WTC11 (cell line): ENCODE results near the gene TTN. TPM values are rescaled to one million over a fixed set of nuclear protein-coding genes. Genes with fewer than 3 reads are reported as not detected.

ENCODE experiments used
- ATAC-seq: fragments of 200-7000 bp; cut with Tn5 transposase; 2 replicates; pipeline ENCODE4 v1.10.0; 2021; ENCODE audit warnings: mild to moderate bottlenecking, moderate library complexity
- Bru-seq: library from RNA; stranded (reverse); fragments of 400-500 nt; gene quantifications from one replicate; lab custom pipeline; 2021; lab: Mats Ljungman, UMichigan
- CTCF ChIA-PET: fragments of 300-600 bp; sonication (Branson Sonifier 250); formaldehyde crosslinking; loops from one replicate; lab custom pipeline; 2021; ENCODE audit warnings: antibody characterized with exemption; lab: Charles Lee
- POLR2A ChIA-PET: fragments of 350-600 bp; sonication (Branson Sonifier 250); formaldehyde crosslinking; loops from one replicate; lab custom pipeline; 2021; ENCODE audit warnings: antibody characterized with exemption; lab: Charles Lee
- DNase-seq: peaks from one replicate; pipeline ENCODE4 v3.0.0; 2021; ENCODE audit warnings: low spot score
- H3K27ac Mint-ChIP-seq: 2 replicates; pipeline ENCODE4 v1.8.0; 2021; ENCODE audit warnings: mixed read lengths
- H3K27me3 Mint-ChIP-seq: 2 replicates; pipeline ENCODE4 v1.8.0; 2021; ENCODE audit warnings: low read depth, mild to moderate bottlenecking, moderate library complexity, mixed read lengths
- H3K36me3 Mint-ChIP-seq: 2 replicates; pipeline ENCODE4 v1.8.0; 2021; ENCODE audit warnings: mixed read lengths
- H3K4me1 Mint-ChIP-seq: 2 replicates; pipeline ENCODE4 v1.8.0; 2022; ENCODE audit warnings: mixed read lengths
- H3K4me3 Mint-ChIP-seq: 2 replicates; pipeline ENCODE4 v1.8.0; 2021; ENCODE audit warnings: mild to moderate bottlenecking, moderate library complexity, mixed read lengths
- H3K9me3 Mint-ChIP-seq: 2 replicates; pipeline ENCODE4 v1.8.0; 2021; ENCODE audit warnings: mixed read lengths
- ATF1 ChIP-seq: sonication (generic); formaldehyde crosslinking; IDR thresholded peaks from 2 replicates; pipeline ENCODE4 v1.8.1; 2023; ENCODE audit warnings: mild to moderate bottlenecking, moderate library complexity, missing genetic modification reagents
- ATF2 ChIP-seq: sonication (generic); formaldehyde crosslinking; IDR thresholded peaks from 2 replicates; pipeline ENCODE4 v1.8.1; 2022; ENCODE audit warnings: low read depth, missing genetic modification reagents, borderline replicate concordance
- CBFB ChIP-seq: sonication (generic); formaldehyde crosslinking; IDR thresholded peaks from 2 replicates; pipeline ENCODE4 v1.8.1; 2022; ENCODE audit warnings: mild to moderate bottlenecking, low read depth, missing genetic modification reagents
- GABPB1 ChIP-seq: sonication (generic); formaldehyde crosslinking; IDR thresholded peaks from 2 replicates; pipeline ENCODE4 v1.8.1; 2023; ENCODE audit warnings: mild to moderate bottlenecking, missing genetic modification reagents
- GRHL2 ChIP-seq: fragments of 250-450 bp; sonication (Bioruptor Pico); IDR thresholded peaks from 2 replicates; pipeline ENCODE4 v1.8.0; 2022; ENCODE audit warnings: mild to moderate bottlenecking, moderate library complexity; ENCODE audit not compliant: insufficient replicate concordance, severe bottlenecking
- GTF2I ChIP-seq: fragments of 250-450 bp; sonication (Bioruptor Pico); conservative IDR thresholded peaks from 2 replicates; pipeline ENCODE4 v1.4.0; 2021; ENCODE audit warnings: mild to moderate bottlenecking
- JAZF1 ChIP-seq: fragments of 250-450 bp; sonication (Bioruptor Pico); IDR thresholded peaks from 2 replicates; pipeline ENCODE4 v1.9.0; 2021; ENCODE audit warnings: moderate library complexity, mild to moderate bottlenecking, inconsistent platforms
- MYBL2 ChIP-seq: sonication (generic); formaldehyde crosslinking; IDR thresholded peaks from 2 replicates; pipeline ENCODE4 v1.8.1; 2023; ENCODE audit warnings: mild to moderate bottlenecking, moderate library complexity, missing genetic modification reagents
- NR2C2 ChIP-seq: sonication (generic); formaldehyde crosslinking; IDR thresholded peaks from 2 replicates; pipeline ENCODE4 v1.8.0; 2022; ENCODE audit warnings: mild to moderate bottlenecking, missing genetic modification reagents
- SMAD3 ChIP-seq: sonication (generic); formaldehyde crosslinking; IDR thresholded peaks from 2 replicates; pipeline ENCODE4 v1.8.0; 2022; ENCODE audit warnings: missing genetic modification reagents, mild to moderate bottlenecking, borderline replicate concordance
- ZNF263 ChIP-seq: sonication (generic); formaldehyde crosslinking; IDR thresholded peaks from 2 replicates; pipeline ENCODE4 v1.8.1; 2022; ENCODE audit warnings: low read depth, mild to moderate bottlenecking, moderate library complexity, missing genetic modification reagents
- ZNF317 ChIP-seq: sonication (generic); formaldehyde crosslinking; IDR thresholded peaks from 2 replicates; pipeline ENCODE4 v1.8.1; 2023; ENCODE audit warnings: low read depth, mild to moderate bottlenecking, moderate library complexity, missing genetic modification reagents, borderline replicate concordance
- ZSCAN18 ChIP-seq: fragments of 250-450 bp; sonication (Bioruptor Pico); IDR thresholded peaks from 2 replicates; pipeline ENCODE4 v2.1.2; 2022; ENCODE audit warnings: mild to moderate bottlenecking, moderate library complexity
- long read RNA-seq, 3 experiments: library from RNA in 1 of 3; library from capped mRNA in 1 of 3; library from polyadenylated mRNA in 1 of 3; unstranded in 2 of 3; stranded (forward) in 1 of 3; transcript quantifications; one replicate each; pipeline ENCODE4 v2.0.0, GENCODE V29; 2021
- total RNA-seq: library from RNA; stranded (reverse); gene quantifications from 3 replicates; pipeline ENCODE4 v1.2.3, GENCODE V29; 2021
- TF ChIP-seq, protein P1 (sequence below): sonication (generic); formaldehyde crosslinking; IDR thresholded peaks from 2 replicates; pipeline ENCODE4 v1.8.1; 2023; ENCODE audit warnings: mild to moderate bottlenecking, missing genetic modification reagents, moderate library complexity
- TF ChIP-seq, protein P2 (sequence below): fragments of 250-450 bp; sonication (Bioruptor Pico); IDR thresholded peaks from 2 replicates; pipeline ENCODE4 v1.9.0; 2021; ENCODE audit warnings: mild to moderate bottlenecking, borderline replicate concordance
- TF ChIP-seq, protein P3 (sequence below): sonication (generic); formaldehyde crosslinking; IDR thresholded peaks from 2 replicates; pipeline ENCODE4 v1.8.0; 2023; ENCODE audit warnings: missing genetic modification reagents, mild to moderate bottlenecking, borderline replicate concordance
- TF ChIP-seq, protein P4 (sequence below): sonication (generic); formaldehyde crosslinking; IDR thresholded peaks from 2 replicates; pipeline ENCODE4 v1.8.0; 2023; ENCODE audit warnings: missing genetic modification reagents
- TF ChIP-seq, protein P5 (sequence below): sonication (generic); formaldehyde crosslinking; IDR thresholded peaks from 2 replicates; pipeline ENCODE4 v1.8.1; 2023; ENCODE audit warnings: mild to moderate bottlenecking, moderate library complexity, missing genetic modification reagents

Gene TTN
- total RNA-seq, result 4.5 to 6.3 TPM (median 4.7 TPM) in 3 replicates
- percentile 62 among the genes with signal in this experiment for Bru-seq, nascent RNA
- long read RNA-seq, experiment 1, partial matches to known transcripts, result 11 of 13 reads
- long read RNA-seq, experiment 1, other reads (novel, unspliced or antisense), result 2 of 13 reads
- long read RNA-seq, experiment 2, partial matches to known transcripts, result 5 of 9 reads
- long read RNA-seq, experiment 2, other reads (novel, unspliced or antisense), result 4 of 9 reads
- long read RNA-seq, experiment 3, result 0 reads

GRCh38 chr2:178807227-178808008 lies at the start of gene TTN:
TSS of gene TTN (minus strand) at chr2:178807423. CDS start at chr2:178804642, 2,781 bp downstream.
- H3K4me3 Mint-ChIP-seq, result no peak within 1 kb of the TSS
- TF ChIP-seq ATF2 (CRISPR knock-in tag) (no peak), ZNF263 (no peak), GRHL2 (CRISPR knock-in tag) (no peak), ZSCAN18 (CRISPR knock-in tag) (no peak), ATF1 (no peak), SMAD3 (no peak), CBFB (no peak), ZNF317 (no peak), JAZF1 (no peak)
- TF ChIP-seq, protein P1, sequence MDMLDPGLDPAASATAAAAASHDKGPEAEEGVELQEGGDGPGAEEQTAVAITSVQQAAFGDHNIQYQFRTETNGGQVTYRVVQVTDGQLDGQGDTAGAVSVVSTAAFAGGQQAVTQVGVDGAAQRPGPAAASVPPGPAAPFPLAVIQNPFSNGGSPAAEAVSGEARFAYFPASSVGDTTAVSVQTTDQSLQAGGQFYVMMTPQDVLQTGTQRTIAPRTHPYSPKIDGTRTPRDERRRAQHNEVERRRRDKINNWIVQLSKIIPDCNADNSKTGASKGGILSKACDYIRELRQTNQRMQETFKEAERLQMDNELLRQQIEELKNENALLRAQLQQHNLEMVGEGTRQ (CRISPR knock-in tag), result no peak
- TF ChIP-seq, protein P2, sequence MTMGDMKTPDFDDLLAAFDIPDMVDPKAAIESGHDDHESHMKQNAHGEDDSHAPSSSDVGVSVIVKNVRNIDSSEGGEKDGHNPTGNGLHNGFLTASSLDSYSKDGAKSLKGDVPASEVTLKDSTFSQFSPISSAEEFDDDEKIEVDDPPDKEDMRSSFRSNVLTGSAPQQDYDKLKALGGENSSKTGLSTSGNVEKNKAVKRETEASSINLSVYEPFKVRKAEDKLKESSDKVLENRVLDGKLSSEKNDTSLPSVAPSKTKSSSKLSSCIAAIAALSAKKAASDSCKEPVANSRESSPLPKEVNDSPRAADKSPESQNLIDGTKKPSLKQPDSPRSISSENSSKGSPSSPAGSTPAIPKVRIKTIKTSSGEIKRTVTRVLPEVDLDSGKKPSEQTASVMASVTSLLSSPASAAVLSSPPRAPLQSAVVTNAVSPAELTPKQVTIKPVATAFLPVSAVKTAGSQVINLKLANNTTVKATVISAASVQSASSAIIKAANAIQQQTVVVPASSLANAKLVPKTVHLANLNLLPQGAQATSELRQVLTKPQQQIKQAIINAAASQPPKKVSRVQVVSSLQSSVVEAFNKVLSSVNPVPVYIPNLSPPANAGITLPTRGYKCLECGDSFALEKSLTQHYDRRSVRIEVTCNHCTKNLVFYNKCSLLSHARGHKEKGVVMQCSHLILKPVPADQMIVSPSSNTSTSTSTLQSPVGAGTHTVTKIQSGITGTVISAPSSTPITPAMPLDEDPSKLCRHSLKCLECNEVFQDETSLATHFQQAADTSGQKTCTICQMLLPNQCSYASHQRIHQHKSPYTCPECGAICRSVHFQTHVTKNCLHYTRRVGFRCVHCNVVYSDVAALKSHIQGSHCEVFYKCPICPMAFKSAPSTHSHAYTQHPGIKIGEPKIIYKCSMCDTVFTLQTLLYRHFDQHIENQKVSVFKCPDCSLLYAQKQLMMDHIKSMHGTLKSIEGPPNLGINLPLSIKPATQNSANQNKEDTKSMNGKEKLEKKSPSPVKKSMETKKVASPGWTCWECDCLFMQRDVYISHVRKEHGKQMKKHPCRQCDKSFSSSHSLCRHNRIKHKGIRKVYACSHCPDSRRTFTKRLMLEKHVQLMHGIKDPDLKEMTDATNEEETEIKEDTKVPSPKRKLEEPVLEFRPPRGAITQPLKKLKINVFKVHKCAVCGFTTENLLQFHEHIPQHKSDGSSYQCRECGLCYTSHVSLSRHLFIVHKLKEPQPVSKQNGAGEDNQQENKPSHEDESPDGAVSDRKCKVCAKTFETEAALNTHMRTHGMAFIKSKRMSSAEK, result no peak
- ATAC-seq (peak; percentile 53), DNase-seq (no peak)
- no peak within 1 kb of the TSS for H3K27ac Mint-ChIP-seq
- H3K36me3 Mint-ChIP-seq, result no peaks in the 10 kb centered on the region
- ChIA-PET CTCF (no interaction called here), POLR2A (no interaction called here)
- H3K27me3 Mint-ChIP-seq, result no peaks in the 10 kb centered on the region
- H3K9me3 Mint-ChIP-seq, result no peaks in the 10 kb centered on the region
- no peaks in the 10 kb centered on the region for H3K4me1 Mint-ChIP-seq

GRCh38 chr2:178855151-178855550 lies 47.9 kb upstream of the TTN start:
- no peaks in the 10 kb centered on the region for H3K4me1 Mint-ChIP-seq
- CTCF ChIA-PET, result no interaction called here
- no peak overlapping the region for H3K27ac Mint-ChIP-seq
- TF ChIP-seq, protein P3, sequence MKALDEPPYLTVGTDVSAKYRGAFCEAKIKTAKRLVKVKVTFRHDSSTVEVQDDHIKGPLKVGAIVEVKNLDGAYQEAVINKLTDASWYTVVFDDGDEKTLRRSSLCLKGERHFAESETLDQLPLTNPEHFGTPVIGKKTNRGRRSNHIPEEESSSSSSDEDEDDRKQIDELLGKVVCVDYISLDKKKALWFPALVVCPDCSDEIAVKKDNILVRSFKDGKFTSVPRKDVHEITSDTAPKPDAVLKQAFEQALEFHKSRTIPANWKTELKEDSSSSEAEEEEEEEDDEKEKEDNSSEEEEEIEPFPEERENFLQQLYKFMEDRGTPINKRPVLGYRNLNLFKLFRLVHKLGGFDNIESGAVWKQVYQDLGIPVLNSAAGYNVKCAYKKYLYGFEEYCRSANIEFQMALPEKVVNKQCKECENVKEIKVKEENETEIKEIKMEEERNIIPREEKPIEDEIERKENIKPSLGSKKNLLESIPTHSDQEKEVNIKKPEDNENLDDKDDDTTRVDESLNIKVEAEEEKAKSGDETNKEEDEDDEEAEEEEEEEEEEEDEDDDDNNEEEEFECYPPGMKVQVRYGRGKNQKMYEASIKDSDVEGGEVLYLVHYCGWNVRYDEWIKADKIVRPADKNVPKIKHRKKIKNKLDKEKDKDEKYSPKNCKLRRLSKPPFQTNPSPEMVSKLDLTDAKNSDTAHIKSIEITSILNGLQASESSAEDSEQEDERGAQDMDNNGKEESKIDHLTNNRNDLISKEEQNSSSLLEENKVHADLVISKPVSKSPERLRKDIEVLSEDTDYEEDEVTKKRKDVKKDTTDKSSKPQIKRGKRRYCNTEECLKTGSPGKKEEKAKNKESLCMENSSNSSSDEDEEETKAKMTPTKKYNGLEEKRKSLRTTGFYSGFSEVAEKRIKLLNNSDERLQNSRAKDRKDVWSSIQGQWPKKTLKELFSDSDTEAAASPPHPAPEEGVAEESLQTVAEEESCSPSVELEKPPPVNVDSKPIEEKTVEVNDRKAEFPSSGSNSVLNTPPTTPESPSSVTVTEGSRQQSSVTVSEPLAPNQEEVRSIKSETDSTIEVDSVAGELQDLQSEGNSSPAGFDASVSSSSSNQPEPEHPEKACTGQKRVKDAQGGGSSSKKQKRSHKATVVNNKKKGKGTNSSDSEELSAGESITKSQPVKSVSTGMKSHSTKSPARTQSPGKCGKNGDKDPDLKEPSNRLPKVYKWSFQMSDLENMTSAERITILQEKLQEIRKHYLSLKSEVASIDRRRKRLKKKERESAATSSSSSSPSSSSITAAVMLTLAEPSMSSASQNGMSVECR, result no peak
- TF ChIP-seq GTF2I (CRISPR knock-in tag), result no peak
- no peak for TF ChIP-seq NR2C2
- TF ChIP-seq, protein P4, sequence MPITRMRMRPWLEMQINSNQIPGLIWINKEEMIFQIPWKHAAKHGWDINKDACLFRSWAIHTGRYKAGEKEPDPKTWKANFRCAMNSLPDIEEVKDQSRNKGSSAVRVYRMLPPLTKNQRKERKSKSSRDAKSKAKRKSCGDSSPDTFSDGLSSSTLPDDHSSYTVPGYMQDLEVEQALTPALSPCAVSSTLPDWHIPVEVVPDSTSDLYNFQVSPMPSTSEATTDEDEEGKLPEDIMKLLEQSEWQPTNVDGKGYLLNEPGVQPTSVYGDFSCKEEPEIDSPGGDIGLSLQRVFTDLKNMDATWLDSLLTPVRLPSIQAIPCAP (CRISPR knock-in tag), result no peak
- TF ChIP-seq MYBL2, result no peak
- TF ChIP-seq, protein P5, sequence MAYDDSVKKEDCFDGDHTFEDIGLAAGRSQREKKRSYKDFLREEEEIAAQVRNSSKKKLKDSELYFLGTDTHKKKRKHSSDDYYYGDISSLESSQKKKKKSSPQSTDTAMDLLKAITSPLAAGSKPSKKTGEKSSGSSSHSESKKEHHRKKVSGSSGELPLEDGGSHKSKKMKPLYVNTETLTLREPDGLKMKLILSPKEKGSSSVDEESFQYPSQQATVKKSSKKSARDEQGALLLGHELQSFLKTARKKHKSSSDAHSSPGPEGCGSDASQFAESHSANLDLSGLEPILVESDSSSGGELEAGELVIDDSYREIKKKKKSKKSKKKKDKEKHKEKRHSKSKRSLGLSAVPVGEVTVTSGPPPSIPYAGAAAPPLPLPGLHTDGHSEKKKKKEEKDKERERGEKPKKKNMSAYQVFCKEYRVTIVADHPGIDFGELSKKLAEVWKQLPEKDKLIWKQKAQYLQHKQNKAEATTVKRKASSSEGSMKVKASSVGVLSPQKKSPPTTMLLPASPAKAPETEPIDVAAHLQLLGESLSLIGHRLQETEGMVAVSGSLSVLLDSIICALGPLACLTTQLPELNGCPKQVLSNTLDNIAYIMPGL (CRISPR knock-in tag), result no peak
- TF ChIP-seq ZNF263, result no peak
- no peak for TF ChIP-seq GABPB1 (CRISPR knock-in tag)

More at GRCh38 chr2:178855151-178855550, 47.9 kb upstream of the TTN start:
- Mint-ChIP-seq H3K27me3 (no peaks in the 10 kb centered on the region), H3K4me3 (no peak overlapping the region), H3K36me3 (no peaks in the 10 kb centered on the region), H3K9me3 (no peaks in the 10 kb centered on the region)
- DNase-seq (no peak), ATAC-seq (no peak)
- POLR2A ChIA-PET, result no interaction called here
